Subcutaneous adipose tissue (tissue), 4 donors: ENCODE measurements around the gene COL26A1. TPM values are rescaled to one million over a fixed set of nuclear protein-coding genes. Genes with fewer than 3 reads are reported as not detected.

Experiments
- CTCF ChIP-seq: fragments of 450-650 bp; IDR thresholded peaks from one replicate; pipeline ENCODE4 v1.5.1; 2016; ENCODE audit warnings: low read depth, mild to moderate bottlenecking, control low read depth, antibody characterized with exemption, moderate library complexity
- total RNA-seq, 4 donors: library from RNA; depleted of rRNA; stranded (reverse); fragments of >200 nt; gene quantifications; one replicate each; pipeline ENCODE4 v1.1.0, GENCODE V29; 2016

Gene COL26A1
- total RNA-seq, 4 donors from 2014 or later = not detected

GRCh38 chr7:101572156-101572555 lies 209.5 kb downstream of the COL26A1 start:
- TF ChIP-seq CTCF = no peak

GRCh38 chr7:101575168-101575567 lies 212.5 kb downstream of the COL26A1 start:
- TF ChIP-seq CTCF = no peak

GRCh38 chr7:101575721-101576120 lies 213.0 kb downstream of the COL26A1 start:
- TF ChIP-seq CTCF = no peak

GRCh38 chr7:101576998-101577397 lies 214.3 kb downstream of the COL26A1 start:
- no peak for TF ChIP-seq CTCF

- TF ChIP-seq CTCF = no peak
Measured at GRCh38 chr7:101578552-101578951, 215.9 kb downstream of the COL26A1 start.

- no peak for TF ChIP-seq CTCF
Measured at GRCh38 chr7:101580596-101580995, 217.9 kb downstream of the COL26A1 start.

GRCh38 chr7:101581891-101582290 lies 219.2 kb downstream of the COL26A1 start:
- TF ChIP-seq CTCF = no peak
